Neural progenitor cell (in vitro differentiated cells): Measurements from ENCODE around the gene RPS6KA5.

ENCODE experiments used
- CTCF ChIP-seq: fragments of 200-600 bp; sonication (generic); IDR thresholded peaks from 2 replicates; pipeline ENCODE4 v1.5.1; 2017; ENCODE audit warnings: antibody characterized with exemption, mild to moderate bottlenecking
- EZH2 ChIP-seq: fragments of 200-600 bp; sonication (generic); IDR thresholded peaks from 2 replicates; pipeline ENCODE4 v1.6.1; 2017; ENCODE audit warnings: antibody characterized with exemption, mild to moderate bottlenecking, moderate library complexity
- EZH2phosphoT487 ChIP-seq: fragments of 200-600 bp; sonication (generic); IDR thresholded peaks from 2 replicates; pipeline ENCODE4 v1.6.1; 2017; ENCODE audit warnings: antibody characterized with exemption

- no peak for TF ChIP-seq CTCF
- no peak for TF ChIP-seq EZH2
- no peak for TF ChIP-seq EZH2phosphoT487
Observed at GRCh38 chr14:90941706-90942105, 118.7 kb downstream of the RPS6KA5 start.
